A549 (cell line): Measurements from ENCODE around the gene IP6K3. TPM values are rescaled to one million over a fixed set of nuclear protein-coding genes. Genes with fewer than 3 reads are reported as not detected.

Source experiments
- ATAC-seq, 2 experiments: fragments of 200-7000 bp in 1 of 2; fragments of >200 bp in 1 of 2; cut with Nextera tagmentation in 1 of 2; cut with Tn5 transposase in 1 of 2; 3 replicates each; pipeline versions ENCODE4 v1.8.0 to v1.9.1; 2018 to 2020; ENCODE audit warnings: mild to moderate bottlenecking in 1 of 2, moderate library complexity in 1 of 2
- CTCF ChIA-PET: fragments of 300-600 bp; sonication (Branson Sonifier 250); formaldehyde crosslinking; extraction: SDS; loops from one replicate; lab custom pipeline; 2021; ENCODE audit warnings: antibody characterized with exemption, inconsistent platforms; lab: Yijun Ruan, JAX
- POLR2A ChIA-PET: fragments of 350-600 bp; formaldehyde crosslinking; extraction: SDS; loops from one replicate; lab custom pipeline; 2021; ENCODE audit warnings: antibody characterized with exemption, inconsistent platforms; lab: Yijun Ruan, JAX
- DNase-seq, 2 experiments: peaks; one replicate each; pipeline versions ENCODE4 v3.0.0 to v3.0.0-alpha.2; 2011 to 2016; ENCODE audit warnings: low read depth in 1 of 2, low spot score in 1 of 2
- FAIRE-seq: peaks from 2 replicates; lab custom pipeline; 2011; peaks lifted over from hg19 to GRCh38; lab: Jason Lieb, UNC
- H3K27ac ChIP-seq, 2 experiments: fragments of >200 bp; sonication (Bioruptor Twin); formaldehyde crosslinking; 3 replicates each; pipeline ENCODE4 v1.5.1; 2016 to 2017
- H3K4me1 ChIP-seq: fragments of >200 bp; sonication (Bioruptor Twin); formaldehyde crosslinking; 3 replicates; pipeline ENCODE4 v1.6.1; 2016
- H3K4me2 ChIP-seq: fragments of >200 bp; sonication (Bioruptor Twin); formaldehyde crosslinking; 3 replicates; pipeline ENCODE4 v1.6.1; 2016
- H3K4me3 ChIP-seq: fragments of >200 bp; sonication (Bioruptor Twin); formaldehyde crosslinking; 3 replicates; pipeline ENCODE4 v1.5.1; 2016
- H3K9me3 ChIP-seq: fragments of >200 bp; sonication (Bioruptor Twin); formaldehyde crosslinking; 3 replicates; pipeline ENCODE4 v1.6.1; 2016
- BHLHE40 ChIP-seq: IDR thresholded peaks from 2 replicates; pipeline ENCODE4 v1.6.1; 2012; ENCODE audit warnings: low read depth, low read length, inconsistent platforms
- CBX2 ChIP-seq: fragments of 200-600 bp; sonication (generic); IDR thresholded peaks from 2 replicates; pipeline ENCODE4 v1.6.1; 2016; ENCODE audit warnings: low read depth, mild to moderate bottlenecking, borderline replicate concordance
- CBX8 ChIP-seq: fragments of 200-600 bp; sonication (generic); IDR thresholded peaks from 2 replicates; pipeline ENCODE4 v1.6.1; 2016
- CHD2 ChIP-seq: fragments of 150-350 bp; IDR thresholded peaks from 2 replicates; pipeline ENCODE4 v1.6.1; 2014; ENCODE audit warnings: low read length; ENCODE audit not compliant: partially characterized antibody
- CHD4 ChIP-seq: fragments of 200-600 bp; sonication (generic); IDR thresholded peaks from 2 replicates; pipeline ENCODE4 v1.6.1; 2016; ENCODE audit warnings: antibody characterized with exemption, mild to moderate bottlenecking, borderline replicate concordance
- EHMT2 ChIP-seq: fragments of 200-600 bp; sonication (generic); IDR thresholded peaks from 2 replicates; pipeline ENCODE4 v1.6.1; 2016; ENCODE audit warnings: antibody characterized with exemption, low read depth, mild to moderate bottlenecking, moderate library complexity
- ESRRA ChIP-seq: fragments of 150-350 bp; IDR thresholded peaks from 2 replicates; pipeline ENCODE4 v1.6.1; 2014; ENCODE audit warnings: mild to moderate bottlenecking, low read length, borderline replicate concordance
- FOSB ChIP-seq: fragments of 250-450 bp; sonication (Bioruptor Pico); IDR thresholded peaks from 2 replicates; pipeline ENCODE4 v1.5.0; 2020; ENCODE audit warnings: mild to moderate bottlenecking, moderate library complexity
- FOXS1 ChIP-seq: fragments of 250-450 bp; sonication (Bioruptor Pico); IDR thresholded peaks from 2 replicates; pipeline ENCODE4 v1.5.0; 2020; ENCODE audit warnings: mild to moderate bottlenecking, moderate library complexity
- HDAC2 ChIP-seq: fragments of 200-600 bp; sonication (generic); IDR thresholded peaks from 2 replicates; pipeline ENCODE4 v1.6.1; 2016
- HEYL ChIP-seq: fragments of 250-450 bp; sonication (Bioruptor Pico); IDR thresholded peaks from 2 replicates; pipeline ENCODE4 v1.8.0; 2021; ENCODE audit warnings: mild to moderate bottlenecking, moderate library complexity
- HOXB13 ChIP-seq: fragments of 250-450 bp; sonication (Bioruptor Pico); IDR thresholded peaks from 2 replicates; pipeline ENCODE4 v1.5.0; 2020; ENCODE audit warnings: low read depth, mild to moderate bottlenecking, moderate library complexity
- JUN ChIP-seq, 2 experiments: fragments of >200 bp; sonication (Bioruptor Twin); formaldehyde crosslinking; IDR thresholded peaks; 2 replicates in 1 of 2; 3 replicates in 1 of 2; pipeline ENCODE4 v1.6.1; 2016 to 2017
- JUNB ChIP-seq: fragments of >200 bp; sonication (Bioruptor Twin); formaldehyde crosslinking; IDR thresholded peaks from 2 replicates; pipeline ENCODE4 v1.6.1; 2016
- KDM1A ChIP-seq: fragments of 200-600 bp; sonication (generic); IDR thresholded peaks from 2 replicates; pipeline ENCODE4 v1.6.1; 2016; ENCODE audit warnings: low read depth, mild to moderate bottlenecking
- KDM5A ChIP-seq: fragments of 200-600 bp; sonication (generic); IDR thresholded peaks from 2 replicates; pipeline ENCODE4 v1.6.1; 2016; ENCODE audit warnings: antibody characterized with exemption, mild to moderate bottlenecking
- MYC ChIP-seq: IDR thresholded peaks from 2 replicates; pipeline ENCODE4 v1.6.1; 2012; ENCODE audit warnings: mild to moderate bottlenecking, inconsistent platforms, low read length, improper control_type of control experiment, borderline replicate concordance
- PHF8 ChIP-seq: fragments of 200-600 bp; sonication (generic); IDR thresholded peaks from 2 replicates; pipeline ENCODE4 v1.6.1; 2016; ENCODE audit warnings: low read depth, mild to moderate bottlenecking, antibody characterized with exemption, moderate library complexity, borderline replicate concordance
- POLR2A ChIP-seq: IDR thresholded peaks from 2 replicates; pipeline ENCODE4 v1.6.1; 2012; ENCODE audit warnings: mild to moderate bottlenecking, low read length
- RAD21 ChIP-seq, 2 experiments: fragments of >200 bp in 1 of 2; sonication (Bioruptor Twin) in 1 of 2; formaldehyde crosslinking in 1 of 2; IDR thresholded peaks in 1 of 2; conservative IDR thresholded peaks in 1 of 2; 2 replicates in 1 of 2; 3 replicates in 1 of 2; pipeline ENCODE4 v1.6.1; 2012 to 2018; ENCODE audit warnings: inconsistent platforms in 1 of 2
- RFX5 ChIP-seq: fragments of 450-650 bp; IDR thresholded peaks from 2 replicates; pipeline ENCODE4 v1.7.1; 2014; ENCODE audit warnings: antibody characterized with exemption, mild to moderate bottlenecking, moderate library complexity
- RNF2 ChIP-seq: fragments of 200-600 bp; sonication (generic); IDR thresholded peaks from 2 replicates; pipeline ENCODE4 v1.6.1; 2016; ENCODE audit warnings: low read depth, mild to moderate bottlenecking, antibody characterized with exemption, moderate library complexity, borderline replicate concordance
- SMC3 ChIP-seq: fragments of >200 bp; sonication (Bioruptor Twin); formaldehyde crosslinking; IDR thresholded peaks from 3 replicates; pipeline ENCODE4 v1.6.1; 2018; ENCODE audit warnings: inconsistent platforms
- TFCP2L1 ChIP-seq: fragments of 250-450 bp; sonication (Bioruptor Pico); IDR thresholded peaks from 2 replicates; pipeline ENCODE4 v1.5.0; 2021; ENCODE audit warnings: mild to moderate bottlenecking
- ZC3H11A ChIP-seq: fragments of 450-650 bp; IDR thresholded peaks from 2 replicates; pipeline ENCODE4 v1.6.1; 2014; ENCODE audit warnings: antibody characterized with exemption, mild to moderate bottlenecking
- ZFP36 ChIP-seq: fragments of 450-650 bp; IDR thresholded peaks from 2 replicates; pipeline ENCODE4 v1.6.1; 2014; ENCODE audit warnings: borderline replicate concordance; ENCODE audit not compliant: partially characterized antibody
- ZNF302 ChIP-seq: fragments of 250-450 bp; sonication (Bioruptor Pico); IDR thresholded peaks from 2 replicates; pipeline ENCODE4 v1.9.0; 2021; ENCODE audit warnings: inconsistent platforms, mild to moderate bottlenecking, moderate library complexity
- WGBS: methylation state at CpG from one replicate; pipeline ENCODE4 v1.1.6; 2017; ENCODE audit errors: missing lambda C conversion rate; 5-methylcytosine and 5-hydroxymethylcytosine counted together
- polyA plus RNA-seq, 4 experiments: library from polyadenylated mRNA; depleted of rRNA in 3 of 4; stranded (reverse); fragments of >200 nt; fragmentation: RNase III in 1 of 4; extraction: RNeasy Plus Mini Kit Qiagen cat#74134 plus additional on column Dnase treatment in 1 of 4; gene quantifications; 2 replicates in 3 of 4; 3 replicates in 1 of 4; pipeline ENCODE4 v1.2.3, GENCODE V29; 2011 to 2017
- TF ChIP-seq, protein P1 (sequence below): IDR thresholded peaks from 2 replicates; pipeline ENCODE4 v1.6.1; 2012
- TF ChIP-seq, protein P2 (sequence below): fragments of >200 bp; sonication (Bioruptor Twin); formaldehyde crosslinking; IDR thresholded peaks from 2 replicates; pipeline ENCODE4 v1.6.1; 2016
- TF ChIP-seq, protein P3 (sequence below): IDR thresholded peaks from 2 replicates; pipeline ENCODE4 v1.6.1; 2012; ENCODE audit warnings: low read depth, borderline replicate concordance
- TF ChIP-seq, protein P4 (sequence below): fragments of 150-350 bp; IDR thresholded peaks from 2 replicates; pipeline ENCODE4 v1.6.1; 2014; ENCODE audit warnings: low read depth, mild to moderate bottlenecking, low read length
- TF ChIP-seq, protein P5 (sequence below): fragments of 450-650 bp; IDR thresholded peaks from 2 replicates; pipeline ENCODE4 v1.6.1; 2014; ENCODE audit warnings: antibody characterized with exemption

The IP6K3 gene
- polyA plus RNA-seq, 2 of the 4 experiments (the other 2 are of a cell fraction), result 0.03 to 0.12 TPM

DNA sequence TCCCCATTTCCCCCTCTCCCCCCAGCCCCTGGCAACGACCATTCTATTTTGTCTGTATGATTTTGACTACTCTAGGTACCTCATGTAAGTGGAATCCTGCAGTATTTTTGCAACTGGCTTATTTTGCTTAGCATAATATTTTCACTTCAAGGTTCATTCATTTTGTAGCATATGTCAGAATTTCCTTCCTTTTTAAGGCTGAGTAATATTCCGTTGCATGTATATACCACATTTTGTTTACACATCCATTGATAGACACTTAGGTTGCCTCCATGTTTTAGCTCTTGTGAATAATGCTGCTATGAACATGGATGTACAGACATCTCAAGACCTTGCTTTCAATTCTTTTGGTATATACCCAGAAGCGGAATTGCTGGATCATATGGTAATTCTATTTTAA, 33.8 kb downstream of the IP6K3 start:
- FAIRE-seq (no peak), ATAC-seq (no peak), DNase-seq (no peak)
- WGBS, result 87% methylated on average over 3 of the region's 3 CpGs
- no peaks in the 10 kb centered on the region for H3K9me3 ChIP-seq
- H3K4me3 ChIP-seq, result no peak overlapping the region
- H3K27ac ChIP-seq, result no peak overlapping the region
- ChIA-PET POLR2A (no interaction called here), CTCF (interaction anchor here (0.8 to 3.8 kb wide), 4 partner anchors 31 to 123 kb away, joined by 3 to 23 read pairs (median 4); no protein-coding TSS in a partner anchor)
- H3K4me1 ChIP-seq, result peaks cover 10% of the 10 kb centered on the region; the same call in 2 of the 3 replicates
- no peak overlapping the region for H3K4me2 ChIP-seq
- TF ChIP-seq ESRRA (no peak), MYC (no peak), KDM5A (no peak), JUNB (no peak), CBX2 (no peak)

DNA sequence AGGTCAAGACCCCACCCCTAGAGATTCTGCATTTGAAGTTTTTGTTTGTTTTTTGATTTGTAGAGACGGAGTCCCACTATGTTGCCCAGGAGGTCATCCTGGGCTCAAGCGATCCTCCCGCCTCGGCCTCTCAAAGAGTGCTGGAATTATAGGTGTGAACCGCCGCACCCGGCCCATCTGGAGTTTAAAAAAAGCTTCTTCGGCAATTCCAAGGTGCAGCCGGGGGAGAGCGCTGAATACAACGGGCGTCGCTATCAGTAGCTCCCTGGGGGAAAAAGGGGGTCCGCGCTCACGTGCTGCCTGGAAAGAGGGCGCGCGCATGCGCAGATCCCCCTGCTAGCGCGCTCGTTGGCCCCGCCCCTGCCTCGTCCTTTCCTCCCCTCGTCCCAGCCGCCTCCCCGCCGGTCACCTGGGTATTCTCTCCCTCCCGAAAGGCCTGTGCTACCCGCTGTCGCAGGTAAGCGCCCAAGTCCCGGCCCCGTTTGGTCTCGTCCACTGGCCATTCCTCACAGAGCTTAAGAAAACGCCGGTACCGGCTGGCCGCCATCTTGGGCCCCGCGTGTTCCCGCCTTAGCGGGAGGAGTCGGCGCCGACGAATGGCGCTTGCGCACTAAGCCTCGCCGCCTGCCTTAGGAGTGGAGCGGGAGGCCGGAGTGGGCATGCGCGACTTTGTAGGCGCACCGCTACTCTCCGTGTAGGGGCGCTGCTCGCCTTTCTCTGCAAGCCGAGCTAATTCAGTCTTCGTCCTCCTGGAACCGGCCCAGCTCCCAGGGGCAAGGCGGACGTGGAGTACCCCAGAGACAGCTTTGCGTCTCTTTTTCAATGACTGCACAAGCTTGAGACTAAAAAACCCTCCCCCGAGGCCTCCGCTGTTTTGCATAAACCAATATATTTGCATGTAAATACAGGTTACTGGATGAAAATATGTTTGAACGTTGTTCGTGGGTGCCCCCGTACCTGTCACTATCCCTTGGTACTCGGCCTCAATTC, 35.3 kb downstream of the IP6K3 start, which contains the start of gene UQCC2:
Gene UQCC2, minus strand, starts transcription at position 561 of the 990 bp plus-strand sequence. Its CDS starts 14 bp downstream, at position 547.
- Histone ChIP-seq H3K4me3 (peak within 1 kb of the TSS; percentile 73), H3K4me1 (peaks cover 10% of the 10 kb centered on the region; the same call in 2 of the 3 replicates), H3K4me2 (peak within 1 kb of the TSS; percentile 97), H3K9me3 (no peaks in the 10 kb centered on the region), H3K27ac (peak within 1 kb of the TSS; percentile 98 to 99)
- ATAC-seq, result peak; percentile 88 to 97
- FAIRE-seq, result no peak
- ChIA-PET CTCF (interaction anchor here (0.6 to 12.6 kb wide), 34 partner anchors 9 to 452 kb away, joined by 3 to 177 read pairs (median 6); no protein-coding TSS in a partner anchor), POLR2A (interaction anchor here (0.5 to 1.7 kb wide), 16 partner anchors 8 to 258 kb away, joined by 3 to 9 read pairs (median 4); partner anchors contain the start of genes BAK1 and ITPR3)
- WGBS, result 9% methylated on average over 25 of the region's 73 CpGs
- DNase-seq, result peak; percentile 87 to 95
- TF ChIP-seq ZC3H11A (no peak), BHLHE40 (peak; percentile 77), JUNB (no peak), JUN (IDR thresholded peaks at IDR 0.05) (peak; percentile 59 to 76; a peak in 3 of 5 replicates), MYC (peak; percentile 79; the same call in 1 of the 2 replicates), RAD21 (conservative IDR thresholded peaks at IDR 0.05 in 1 of 2, IDR thresholded peaks at IDR 0.05 in 1 of 2) (peak; percentile 70), PHF8 (peak; percentile 91), TFCP2L1 (CRISPR knock-in tag) (no peak; the same call in 1 of the 2 replicates), FOSB (no peak), HDAC2 (no peak), RNF2 (no peak), POLR2A (peak; percentile 50), CHD4 (no peak), ZNF302 (CRISPR knock-in tag) (no peak), ZFP36 (no peak), KDM1A (no peak), CBX8 (no peak), CHD2 (no peak), FOXS1 (CRISPR knock-in tag) (no peak), HEYL (CRISPR knock-in tag) (no peak), ESRRA (no peak), RFX5 (no peak), EHMT2 (no peak), SMC3 (peak; percentile 51), HOXB13 (CRISPR knock-in tag) (no peak)
- TF ChIP-seq, protein P1, sequence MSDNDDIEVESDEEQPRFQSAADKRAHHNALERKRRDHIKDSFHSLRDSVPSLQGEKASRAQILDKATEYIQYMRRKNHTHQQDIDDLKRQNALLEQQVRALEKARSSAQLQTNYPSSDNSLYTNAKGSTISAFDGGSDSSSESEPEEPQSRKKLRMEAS, result peak; percentile 94
- TF ChIP-seq, protein P2, sequence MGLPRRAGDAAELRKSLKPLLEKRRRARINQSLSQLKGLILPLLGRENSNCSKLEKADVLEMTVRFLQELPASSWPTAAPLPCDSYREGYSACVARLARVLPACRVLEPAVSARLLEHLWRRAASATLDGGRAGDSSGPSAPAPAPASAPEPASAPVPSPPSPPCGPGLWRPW, result no peak
- TF ChIP-seq, protein P3, sequence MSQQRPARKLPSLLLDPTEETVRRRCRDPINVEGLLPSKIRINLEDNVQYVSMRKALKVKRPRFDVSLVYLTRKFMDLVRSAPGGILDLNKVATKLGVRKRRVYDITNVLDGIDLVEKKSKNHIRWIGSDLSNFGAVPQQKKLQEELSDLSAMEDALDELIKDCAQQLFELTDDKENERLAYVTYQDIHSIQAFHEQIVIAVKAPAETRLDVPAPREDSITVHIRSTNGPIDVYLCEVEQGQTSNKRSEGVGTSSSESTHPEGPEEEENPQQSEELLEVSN, result peak; percentile 93
- TF ChIP-seq, protein P4, sequence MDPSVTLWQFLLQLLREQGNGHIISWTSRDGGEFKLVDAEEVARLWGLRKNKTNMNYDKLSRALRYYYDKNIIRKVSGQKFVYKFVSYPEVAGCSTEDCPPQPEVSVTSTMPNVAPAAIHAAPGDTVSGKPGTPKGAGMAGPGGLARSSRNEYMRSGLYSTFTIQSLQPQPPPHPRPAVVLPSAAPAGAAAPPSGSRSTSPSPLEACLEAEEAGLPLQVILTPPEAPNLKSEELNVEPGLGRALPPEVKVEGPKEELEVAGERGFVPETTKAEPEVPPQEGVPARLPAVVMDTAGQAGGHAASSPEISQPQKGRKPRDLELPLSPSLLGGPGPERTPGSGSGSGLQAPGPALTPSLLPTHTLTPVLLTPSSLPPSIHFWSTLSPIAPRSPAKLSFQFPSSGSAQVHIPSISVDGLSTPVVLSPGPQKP, result no peak
- TF ChIP-seq, protein P5, sequence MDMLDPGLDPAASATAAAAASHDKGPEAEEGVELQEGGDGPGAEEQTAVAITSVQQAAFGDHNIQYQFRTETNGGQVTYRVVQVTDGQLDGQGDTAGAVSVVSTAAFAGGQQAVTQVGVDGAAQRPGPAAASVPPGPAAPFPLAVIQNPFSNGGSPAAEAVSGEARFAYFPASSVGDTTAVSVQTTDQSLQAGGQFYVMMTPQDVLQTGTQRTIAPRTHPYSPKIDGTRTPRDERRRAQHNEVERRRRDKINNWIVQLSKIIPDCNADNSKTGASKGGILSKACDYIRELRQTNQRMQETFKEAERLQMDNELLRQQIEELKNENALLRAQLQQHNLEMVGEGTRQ, result peak; percentile 71
